CD4-positive, alpha-beta T cell treated with Interferon alpha-2 for 1 hour (primary cell): Measurements from ENCODE around the gene GABRA4.

Experiments
- DNase-seq, 2 donors: peaks; one replicate each; pipeline ENCODE4 v3.0.0-alpha.2; 2020 to 2022

The GABRA4 gene

DNA sequence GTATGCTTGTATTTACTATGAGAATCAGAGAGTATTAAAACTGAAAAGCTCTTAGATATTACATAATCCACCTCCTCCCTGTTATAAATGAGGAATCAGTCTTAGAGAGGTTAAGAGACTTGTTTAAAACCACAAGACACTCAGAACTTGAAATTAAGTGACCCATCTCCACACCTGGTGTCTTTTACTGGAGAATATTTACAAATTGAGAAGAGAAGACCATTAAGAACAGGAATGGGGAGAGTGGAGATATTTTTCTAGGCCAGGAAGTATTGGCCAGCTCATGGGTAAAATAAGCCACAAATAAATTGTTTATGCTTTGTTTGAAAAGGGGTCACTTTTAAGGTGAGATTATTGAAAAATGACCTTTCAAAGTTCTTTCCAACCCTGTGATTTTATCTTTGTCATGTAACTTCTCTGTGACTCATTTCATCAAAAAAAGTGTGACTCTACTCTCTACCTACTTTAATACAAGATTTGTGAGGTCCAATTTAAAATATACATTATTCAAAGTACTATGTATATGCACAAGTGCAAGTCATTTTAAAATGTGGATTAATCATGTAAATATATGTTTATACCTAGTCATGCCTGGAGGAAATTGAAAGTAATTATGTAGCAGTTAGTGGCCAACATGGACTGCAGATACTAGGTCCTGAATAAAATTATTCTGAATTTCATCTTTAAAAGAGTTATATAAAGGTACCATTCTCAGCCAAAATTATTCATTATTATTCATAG is 68.4 kb downstream of the GABRA4 start:
- DNase-seq = no peak

GRCh38 chr4:46922205-46922604 is 71.2 kb downstream of the GABRA4 start:
- DNase-seq = no peak

GRCh38 chr4:46909078-46909477 is 84.3 kb downstream of the GABRA4 start, which contains the start of gene COX7B2:
Gene COX7B2 (minus strand): TSS chr4:46909245. CDS start chr4:46735192, 174,053 bp downstream.
- no peak for DNase-seq

GRCh38 chr4:46908148-46908547 is 85.2 kb downstream of the GABRA4 start:
- no peak for DNase-seq

DNA sequence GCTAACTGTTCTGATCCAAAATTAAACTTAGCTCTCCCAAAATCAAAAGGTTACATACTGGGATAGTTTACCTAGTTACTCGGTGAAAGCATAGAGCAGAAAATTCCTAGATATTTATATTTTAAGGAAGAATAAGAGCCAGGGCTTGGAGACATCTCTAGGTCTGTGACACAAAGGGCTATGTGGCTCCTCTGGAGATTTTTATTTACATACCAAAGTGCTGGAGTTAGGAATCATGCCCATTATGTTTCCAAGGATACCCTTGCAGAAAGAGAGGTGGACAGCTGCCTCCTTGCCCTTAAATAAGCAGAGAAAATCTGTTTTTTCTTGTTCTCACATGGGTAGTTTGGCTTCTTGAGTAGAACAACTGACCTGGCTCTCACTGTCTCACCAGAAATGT is 93.3 kb downstream of the GABRA4 start:
- no peak for DNase-seq

DNA sequence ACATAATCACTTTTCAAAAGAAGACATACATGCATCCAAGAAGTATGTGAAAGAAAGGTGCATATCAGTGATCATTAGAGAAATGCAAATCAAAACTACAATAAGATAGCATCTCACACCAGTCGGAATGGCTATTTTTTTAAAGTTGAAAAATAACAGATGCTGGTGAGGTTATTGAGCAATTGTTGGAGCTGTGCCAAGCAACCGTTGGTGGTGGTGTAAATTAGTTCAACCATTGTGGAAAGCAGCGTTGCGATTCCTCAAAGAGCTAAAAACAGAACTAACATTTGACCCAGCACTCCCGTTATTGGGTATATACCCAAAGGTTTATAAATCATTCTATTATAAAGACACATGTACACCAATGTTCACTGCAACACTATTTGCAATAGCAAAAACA is 98.6 kb downstream of the GABRA4 start:
- no peak for DNase-seq

- no peak for DNase-seq
These were observed 103.3 kb downstream of the GABRA4 start for GRCh38 chr4:46890056-46890455.

DNA sequence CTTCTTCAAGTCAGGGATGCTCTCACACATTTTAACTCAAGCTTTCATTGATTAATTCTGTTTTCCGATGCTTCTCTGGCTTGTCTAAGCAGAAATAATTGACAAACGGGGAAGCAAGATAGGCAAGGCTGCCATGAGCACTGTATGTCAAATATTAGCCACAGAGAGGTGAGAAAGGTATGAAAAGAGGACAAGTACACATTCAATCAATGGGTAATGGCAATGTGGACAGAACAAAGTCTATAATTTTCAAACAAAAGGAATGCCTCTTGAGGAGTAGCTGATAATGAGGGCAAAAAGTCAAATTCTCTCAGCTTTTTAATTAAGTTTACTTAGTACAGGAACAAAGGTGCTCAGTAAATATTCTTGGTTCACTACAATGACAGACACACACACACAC is 104.0 kb downstream of the GABRA4 start:
- no peak for DNase-seq

DNA sequence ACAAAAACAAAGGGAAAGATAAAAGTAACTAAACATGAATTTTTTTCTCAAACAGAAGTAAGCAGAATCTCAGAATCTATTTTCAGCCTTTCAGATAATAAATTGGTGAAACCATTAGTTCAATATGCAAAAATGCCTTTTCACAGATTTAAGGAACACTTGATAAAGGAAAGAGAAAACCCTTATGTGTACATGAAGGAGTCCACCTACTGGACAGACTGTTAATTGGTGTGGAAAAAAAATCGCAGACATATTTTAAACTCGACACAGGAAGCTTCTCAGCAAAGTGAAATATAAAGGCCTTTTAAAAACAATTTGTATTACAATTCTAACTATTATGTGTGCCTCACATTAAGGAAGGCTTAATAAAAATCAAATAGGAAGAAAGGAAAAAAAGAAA is 106.7 kb downstream of the GABRA4 start:
- no peak for DNase-seq

DNA sequence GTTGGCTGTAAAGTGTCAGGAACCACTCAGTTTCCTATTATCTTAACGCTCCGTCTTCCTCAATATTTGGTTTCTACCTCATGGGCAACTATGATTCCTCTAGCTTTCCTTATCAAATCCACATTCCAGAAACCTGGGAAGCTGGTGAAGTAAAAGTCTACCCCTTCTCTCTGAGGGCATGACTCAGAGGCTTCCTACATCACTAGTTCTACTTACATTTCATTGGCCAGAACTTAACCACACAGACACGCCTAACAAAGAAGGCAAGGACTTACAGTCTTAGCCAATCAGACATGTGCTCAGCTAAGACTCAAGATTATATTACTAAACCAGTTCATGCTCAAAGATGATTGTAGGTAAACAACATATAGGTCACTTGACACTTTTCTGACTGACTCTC is 114.7 kb downstream of the GABRA4 start:
- DNase-seq = no peak

- DNase-seq = no peak
These were observed 118.6 kb downstream of the GABRA4 start for GRCh38 chr4:46874811-46875210.

GRCh38 chr4:46870411-46870810 is 123.0 kb downstream of the GABRA4 start:
- DNase-seq = no peak
